H1 (cell line): Measurements from ENCODE around the gene RASGRF1. TPM values are rescaled to one million over a fixed set of nuclear protein-coding genes. Genes with fewer than 3 reads are reported as not detected.

Experiments used
- NANOG ChIP-seq: IDR thresholded peaks from 2 replicates; pipeline ENCODE4 v1.6.1; 2011; ENCODE audit warnings: low read length, low read depth, mild to moderate bottlenecking, inconsistent platforms; ENCODE audit not compliant: insufficient read depth, poor library complexity, severe bottlenecking
- polyA plus RNA-seq, 7 experiments: library from polyadenylated mRNA; depleted of rRNA in 3 of 7; stranded (reverse) in 5 of 7; unstranded in 2 of 7; fragments of >200 nt in 5 of 7; fragments of 200-250 nt in 2 of 7; gene quantifications; 1 replicate in 5 of 7; 2 replicates in 1 of 7; 4 replicates in 1 of 7; pipeline versions ENCODE4 v1.2.1 to v1.2.3, GENCODE V29; 2011 to 2013; ENCODE audit warnings: missing spikeins in 2 of 7, mixed read lengths in 2 of 7
- total RNA-seq: library from RNA; stranded (reverse); fragmentation: NEBNext Ultra II Directional; extraction: Animal tissue kit (Norgen Biotek cat#: 25700); gene quantifications from 2 replicates; pipeline ENCODE4 v1.2.1, GENCODE V29; 2021

The RASGRF1 gene
- total and polyA plus RNA-seq, 2 of the 8 experiments (the other 6 are each of a cell fraction or from before 2014, with no cell fraction given), result 0.42 to 0.67 TPM

DNA sequence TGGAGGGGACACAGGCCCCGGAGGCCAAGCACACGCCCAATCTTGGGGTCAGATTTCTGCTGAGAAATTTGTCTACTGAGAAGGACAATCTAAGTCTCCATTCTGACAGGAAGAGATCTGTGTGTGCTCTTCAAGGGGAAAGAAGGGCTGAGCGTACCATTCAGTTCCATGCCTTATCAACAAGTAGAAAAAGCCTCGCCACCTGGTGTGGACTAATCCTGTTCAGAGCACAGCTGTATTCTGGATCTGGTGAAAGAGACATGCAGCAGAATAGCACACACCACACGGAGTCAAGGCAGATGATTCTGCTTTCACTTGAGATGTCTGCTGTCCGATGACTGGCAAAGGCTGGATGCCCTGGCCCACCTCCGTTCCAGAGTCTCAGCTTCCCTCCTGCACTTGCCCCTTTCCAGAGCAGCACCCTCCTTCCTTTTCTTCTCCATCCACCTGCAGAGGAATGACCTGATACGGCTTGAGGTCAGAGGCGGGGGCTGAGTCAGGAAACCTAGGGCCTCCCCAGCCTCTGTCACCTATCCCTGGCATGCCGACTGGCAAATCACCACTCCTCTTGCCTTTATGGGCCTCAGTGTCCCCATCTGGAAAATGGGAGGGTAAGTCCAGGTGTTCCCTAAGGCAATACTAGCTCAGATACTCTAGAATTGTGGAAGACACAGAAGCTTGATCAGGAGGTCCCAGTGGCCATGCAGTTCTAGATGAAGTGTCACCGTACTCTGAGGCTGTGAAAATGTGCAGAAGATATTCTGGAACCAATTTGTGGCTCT is 108.9 kb downstream of the RASGRF1 start (continued):
- no peak for TF ChIP-seq NANOG
